ENCODE data around the gene MECR. TPM values are rescaled to one million over a fixed set of nuclear protein-coding genes. Genes with fewer than 3 reads are reported as not detected.
A peak's percentile ranks its signal among the peaks of the same experiment; 100 is the strongest.

The MECR gene
- total RNA-seq, 1 donor from 2014 or later, result 11.7 TPM

GRCh38 chr1:29166291-29166878 is 64.3 kb downstream of the MECR start:
- H3K36me3 ChIP-seq, result peaks cover 7% of the 10 kb centered on the region
- no peaks in the 10 kb centered on the region for H3K27me3 ChIP-seq
- peaks cover 57% of the 10 kb centered on the region for H3K4me1 Mint-ChIP-seq
- H3K4me3 ChIP-seq, result no peak overlapping the region
- no peak overlapping the region for H3K27ac Mint-ChIP-seq
- peaks cover 29% of the 10 kb centered on the region for H3K36me3 Mint-ChIP-seq
- no peaks in the 10 kb centered on the region for H3K27me3 Mint-ChIP-seq (ENCODE audit: insufficient read depth, low read depth)
- H3K4me2 ChIP-seq, result no peak overlapping the region
- TF ChIP-seq EZH2phosphoT487 (IDR thresholded peaks at IDR 0.05) (no peak), CTCF (IDR thresholded peaks at IDR 0.05) (no peak), EZH2 (IDR thresholded peaks at IDR 0.05) (no peak)
- no peaks in the 10 kb centered on the region for H3K9me3 Mint-ChIP-seq
- no peaks in the 10 kb centered on the region for H3K9me3 ChIP-seq (ENCODE audit: low read depth)
- H3K4me3 Mint-ChIP-seq, result no peak overlapping the region
- H3K4me1 ChIP-seq, result peaks cover 35% of the 10 kb centered on the region
- peak overlapping the region; percentile 34 for H3K27ac ChIP-seq
- no peak for DNase-seq (ENCODE audit: low spot score)
- H3F3A ChIP-seq (ENCODE audit: low read depth), result peaks cover 58% of the 10 kb centered on the region
- no peak overlapping the region for H3K9ac ChIP-seq
- H4K20me1 ChIP-seq (ENCODE audit: low read depth), result peaks cover 100% of the 10 kb centered on the region
- no peak overlapping the region for H2AFZ ChIP-seq (replicated peaks)
- peaks cover 100% of the 10 kb centered on the region for H3K79me2 ChIP-seq (ENCODE audit: low read depth)

DNA sequence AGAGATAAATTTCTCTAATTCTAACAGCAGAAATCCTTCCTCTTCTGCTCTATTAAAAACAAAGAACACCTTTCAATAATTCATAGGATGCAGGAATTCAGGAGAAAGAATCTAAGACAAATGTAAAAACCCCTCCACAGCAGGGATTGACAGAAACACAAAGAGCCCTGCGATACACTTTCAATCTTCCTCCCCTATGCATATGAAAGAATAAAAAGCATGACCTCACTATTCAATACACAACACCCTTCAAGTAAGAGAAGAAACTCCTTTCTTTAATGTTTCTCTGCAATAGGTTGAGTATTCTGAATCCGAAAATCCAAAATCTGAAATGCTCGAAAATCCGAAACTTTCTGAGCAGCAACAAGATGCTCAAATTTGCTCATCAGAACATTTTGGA is 66.1 kb downstream of the MECR start:
- H3K4me1 ChIP-seq, result peaks cover 33% of the 10 kb centered on the region
- no peak for DNase-seq (ENCODE audit: low spot score)
- H3K27me3 Mint-ChIP-seq (ENCODE audit: insufficient read depth, low read depth), result no peaks in the 10 kb centered on the region
- H3K4me2 ChIP-seq, result peak overlapping the region; percentile 27
- H3K27ac ChIP-seq, result peak overlapping the region; percentile 72
- no peaks in the 10 kb centered on the region for H3K9me3 Mint-ChIP-seq
- peak overlapping the region; percentile 70 for H3K27ac Mint-ChIP-seq
- H3K4me1 Mint-ChIP-seq, result peaks cover 53% of the 10 kb centered on the region
- H3K36me3 Mint-ChIP-seq, result peaks cover 27% of the 10 kb centered on the region
- no peak overlapping the region for H3K4me3 ChIP-seq
- peaks cover 22% of the 10 kb centered on the region for H3K36me3 ChIP-seq
- H3F3A ChIP-seq (ENCODE audit: low read depth), result peaks cover 55% of the 10 kb centered on the region
- TF ChIP-seq CTCF (IDR thresholded peaks at IDR 0.05) (no peak), EZH2phosphoT487 (IDR thresholded peaks at IDR 0.05) (no peak), EZH2 (IDR thresholded peaks at IDR 0.05) (no peak)
- peaks cover 98% of the 10 kb centered on the region for H4K20me1 ChIP-seq (ENCODE audit: low read depth)
- H3K9ac ChIP-seq, result no peak overlapping the region
- no peak overlapping the region for H2AFZ ChIP-seq (replicated peaks)
- peaks cover 100% of the 10 kb centered on the region for H3K79me2 ChIP-seq (ENCODE audit: low read depth)
- no peaks in the 10 kb centered on the region for H3K27me3 ChIP-seq
- H3K4me3 Mint-ChIP-seq, result peak overlapping the region; percentile 13
- H3K9me3 ChIP-seq (ENCODE audit: low read depth), result no peaks in the 10 kb centered on the region

DNA sequence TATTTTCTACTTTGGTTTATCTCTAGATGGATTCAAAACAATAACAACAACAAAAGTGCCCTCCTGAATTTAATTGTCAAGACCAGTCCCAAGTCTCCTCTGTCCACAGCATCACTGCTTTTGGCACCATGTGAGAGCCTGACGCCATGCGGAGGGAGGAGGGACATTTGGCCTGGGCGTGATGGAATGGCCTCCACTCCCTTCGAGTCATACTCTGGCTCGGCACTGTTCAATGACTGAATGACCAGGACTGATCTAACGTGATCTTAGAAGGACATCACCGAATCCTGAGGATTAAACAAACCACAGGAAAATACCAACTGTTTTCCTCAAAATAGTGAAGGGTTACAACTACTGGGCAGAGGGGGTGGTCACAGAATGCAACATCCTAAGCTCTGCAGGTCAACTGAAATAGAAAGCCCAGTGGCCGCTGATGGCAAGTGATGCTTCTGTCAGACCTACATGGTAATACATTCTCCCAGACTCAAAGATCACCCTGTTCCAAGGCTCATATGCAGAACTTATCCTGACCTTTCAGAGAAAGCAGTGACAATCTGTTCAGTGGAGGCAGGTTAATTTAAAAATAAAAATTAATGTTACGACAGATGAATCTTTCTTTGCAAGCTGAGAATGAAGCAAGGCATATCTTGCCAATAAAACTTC is 68.1 kb downstream of the MECR start:
- H3K27me3 ChIP-seq, result no peaks in the 10 kb centered on the region
- H3F3A ChIP-seq (ENCODE audit: low read depth), result peaks cover 45% of the 10 kb centered on the region
- no peak overlapping the region for H3K27ac ChIP-seq
- H4K20me1 ChIP-seq (ENCODE audit: low read depth), result peaks cover 79% of the 10 kb centered on the region
- peaks cover 97% of the 10 kb centered on the region for H3K79me2 ChIP-seq (ENCODE audit: low read depth)
- Mint-ChIP-seq H3K9me3 (no peaks in the 10 kb centered on the region), H3K27ac (no peak overlapping the region), H3K4me3 (no peak overlapping the region), H3K27me3 (ENCODE audit: insufficient read depth, low read depth) (peaks cover 3% of the 10 kb centered on the region), H3K4me1 (peaks cover 55% of the 10 kb centered on the region), H3K36me3 (peaks cover 24% of the 10 kb centered on the region)
- no peak for DNase-seq (ENCODE audit: low spot score)
- no peak overlapping the region for H3K9ac ChIP-seq
- peaks cover 33% of the 10 kb centered on the region for H3K4me1 ChIP-seq
- H3K9me3 ChIP-seq (ENCODE audit: low read depth), result no peaks in the 10 kb centered on the region
- no peak overlapping the region for H3K4me2 ChIP-seq
- H3K4me3 ChIP-seq, result no peak overlapping the region
- TF ChIP-seq EZH2 (IDR thresholded peaks at IDR 0.05) (no peak), CTCF (IDR thresholded peaks at IDR 0.05) (no peak), EZH2phosphoT487 (IDR thresholded peaks at IDR 0.05) (no peak)
- H2AFZ ChIP-seq (replicated peaks), result no peak overlapping the region
- H3K36me3 ChIP-seq, result peaks cover 28% of the 10 kb centered on the region

Measured in neural progenitor cell (in vitro differentiated cells).